Middle frontal gyrus (tissue), 1 donor: Measurements from ENCODE around the gene MYL10.

Experiments used
- DNase-seq: peaks from one replicate; pipeline ENCODE4 v3.0.0-alpha.2; 2015; ENCODE audit warnings: low spot score; ENCODE audit errors: extremely low spot score

MYL10 gene

GRCh38 chr7:101629171-101629570 is at the start of gene MYL10:
MYL10 (minus strand) TSS chr7:101629296; CDS start chr7:101629118, 178 bp downstream.
- DNase-seq: no peak

DNA sequence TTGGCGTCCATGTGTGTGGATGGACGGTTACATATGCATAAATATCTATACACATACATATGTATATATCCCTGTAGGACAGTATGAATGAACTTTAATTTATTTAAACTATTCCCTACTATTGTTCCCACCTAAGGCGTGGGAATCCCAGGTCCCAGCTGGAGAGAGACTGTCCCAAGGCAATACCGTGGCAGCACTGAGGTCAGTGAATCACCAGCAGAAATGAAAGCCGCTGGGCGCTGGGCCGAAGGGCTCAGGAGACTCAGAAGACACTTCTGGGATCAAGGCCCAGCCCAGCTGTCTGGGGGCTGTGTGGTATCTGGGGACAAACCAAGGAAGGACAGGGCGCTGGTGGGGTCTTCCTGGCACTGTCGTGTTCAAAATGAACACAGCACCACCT is 49.6 kb upstream of the MYL10 start:
- no peak for DNase-seq

- DNase-seq: no peak
These were observed 48.8 kb upstream of the MYL10 start for GRCh38 chr7:101677797-101678479.

DNA sequence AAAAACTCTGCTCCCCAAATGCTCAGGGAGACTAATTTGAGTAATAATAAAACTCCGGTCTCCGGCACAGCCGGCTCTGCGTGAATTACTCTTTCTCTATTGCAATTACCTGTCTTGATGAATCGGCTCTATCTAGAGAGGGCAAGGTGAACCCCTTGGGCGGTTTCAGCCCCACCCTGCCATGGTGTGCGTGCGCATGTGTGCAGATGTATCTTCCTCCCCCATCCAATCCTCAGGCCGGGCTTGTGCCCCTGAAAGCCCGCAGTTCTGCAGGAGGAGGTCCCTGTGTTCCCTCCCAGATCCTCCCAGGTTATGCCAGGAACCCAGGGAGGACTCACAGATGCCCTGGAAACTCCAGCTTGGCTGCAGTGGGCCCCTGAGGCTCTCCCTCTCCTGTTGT is 48.3 kb upstream of the MYL10 start:
- no peak for DNase-seq

DNA sequence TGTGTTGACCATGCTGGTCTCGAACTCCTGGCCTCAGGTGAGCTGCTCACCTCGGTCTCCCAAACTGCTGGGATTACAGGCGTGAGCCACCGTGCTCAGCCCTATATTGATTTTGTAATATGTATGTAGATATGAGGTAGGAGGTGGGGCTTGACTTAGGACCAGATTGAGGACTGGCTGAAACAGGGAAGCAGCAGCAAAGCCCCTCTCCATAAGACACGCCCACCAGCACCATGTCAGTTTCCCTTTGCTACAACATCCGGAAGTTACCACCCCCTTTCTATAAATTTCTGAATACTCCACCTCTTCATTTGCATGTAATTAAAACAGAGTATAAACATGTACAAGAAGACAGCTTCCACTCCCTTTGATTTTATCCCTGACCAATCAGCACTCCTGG is 47.9 kb upstream of the MYL10 start:
- DNase-seq: no peak

GRCh38 chr7:101676062-101676598 is 47.0 kb upstream of the MYL10 start:
- DNase-seq: no peak

GRCh38 chr7:101674439-101674838 is 45.3 kb upstream of the MYL10 start:
- DNase-seq: no peak

DNA sequence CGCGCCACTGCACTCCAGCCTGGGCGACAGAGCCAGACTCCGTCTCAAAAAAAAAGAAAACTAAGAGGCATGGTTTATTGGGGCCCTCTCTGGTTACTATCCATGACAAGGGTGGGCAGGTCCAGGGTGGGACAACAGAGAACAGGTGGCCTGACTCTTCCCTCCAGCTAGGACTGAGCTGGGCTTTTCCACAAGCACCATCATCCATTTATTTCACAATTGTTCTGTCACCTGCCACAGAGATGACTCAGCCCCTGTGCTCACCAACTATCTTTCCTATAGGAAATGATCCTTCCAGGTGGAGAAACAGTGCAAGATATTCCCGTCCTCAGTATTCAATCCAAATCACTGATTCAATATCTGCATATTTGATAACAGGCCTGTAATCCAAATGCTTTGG is 44.9 kb upstream of the MYL10 start:
- DNase-seq: no peak

DNA sequence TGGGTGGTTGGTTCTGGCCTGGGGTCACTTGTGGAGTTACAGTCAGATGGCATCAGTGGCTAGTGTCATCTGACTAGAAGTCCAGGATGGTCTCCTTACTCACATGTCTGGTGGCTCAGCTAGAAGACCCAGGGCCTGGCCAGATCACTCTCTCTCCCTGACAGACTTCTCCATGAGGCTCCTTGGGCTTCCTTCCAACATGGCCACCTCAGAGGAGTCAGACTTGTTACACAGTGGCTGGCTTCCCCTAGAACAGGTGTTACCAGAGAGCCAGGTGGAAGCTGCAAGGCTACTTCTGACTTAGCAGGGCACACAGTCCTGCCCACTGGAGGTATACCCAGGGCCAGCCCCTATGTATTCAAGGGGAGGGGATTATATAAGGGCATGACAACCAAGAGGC is 44.2 kb upstream of the MYL10 start:
- no peak for DNase-seq

- DNase-seq: no peak
These were observed 42.6 kb upstream of the MYL10 start for GRCh38 chr7:101671371-101672356.

DNA sequence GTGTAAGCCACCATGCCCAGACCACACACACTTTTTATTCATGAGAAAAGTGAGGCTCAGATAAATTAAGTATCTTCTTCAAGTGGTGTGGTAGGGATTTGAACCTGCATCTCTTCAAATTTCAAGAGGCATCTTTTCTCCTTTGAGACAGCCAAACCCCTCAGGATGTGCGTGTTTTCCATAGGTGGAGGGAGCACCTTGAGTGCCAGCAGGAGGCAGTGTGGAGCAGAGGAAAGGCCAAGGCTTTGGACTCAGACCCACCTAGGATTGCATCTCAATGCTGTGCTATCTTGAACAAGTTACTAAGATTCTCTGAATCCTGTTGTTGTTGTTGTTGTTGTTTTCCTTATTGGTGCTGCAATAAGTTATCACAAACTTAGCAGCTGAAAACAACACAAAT is 40.2 kb upstream of the MYL10 start:
- DNase-seq: no peak

DNA sequence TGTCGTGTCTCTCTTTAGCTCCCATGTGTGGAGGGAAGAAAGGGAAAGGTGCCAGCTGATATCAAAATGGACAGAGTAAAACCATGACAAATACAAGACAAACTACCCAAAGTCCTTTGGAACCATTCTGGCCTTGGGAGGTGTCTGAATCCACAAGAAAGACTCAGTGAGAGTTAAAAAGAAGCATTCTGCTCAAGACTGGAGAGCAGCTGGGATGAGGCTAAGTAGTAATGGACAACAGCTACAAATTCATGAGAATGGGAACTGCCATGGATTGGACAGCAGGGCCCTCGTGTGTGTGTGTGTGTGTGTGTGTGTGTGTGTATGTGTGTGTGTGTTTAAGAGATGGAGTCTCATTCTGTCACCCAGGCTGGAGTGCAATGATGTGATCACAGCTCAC is 39.6 kb upstream of the MYL10 start:
- DNase-seq: no peak

DNA sequence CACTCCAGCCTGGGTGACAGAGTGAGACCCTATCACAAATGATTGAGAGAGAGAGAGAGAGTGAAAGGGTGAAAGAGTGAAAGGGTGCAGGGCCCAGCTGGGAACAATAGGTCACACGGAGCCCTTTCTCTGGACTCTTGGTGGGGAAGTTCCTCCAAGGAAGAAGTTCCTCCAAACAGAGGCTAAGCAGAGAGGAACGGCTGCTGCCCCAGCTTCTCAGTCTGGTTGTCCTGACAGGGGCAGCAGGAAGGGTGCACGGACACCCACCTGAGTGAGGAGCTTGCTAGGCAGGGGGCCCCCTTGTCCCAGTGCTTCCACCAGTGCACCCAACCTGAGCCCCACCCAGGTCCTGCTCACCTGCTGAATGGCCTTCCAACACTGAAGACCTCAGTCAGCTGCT is 38.8 kb upstream of the MYL10 start:
- DNase-seq: no peak

DNA sequence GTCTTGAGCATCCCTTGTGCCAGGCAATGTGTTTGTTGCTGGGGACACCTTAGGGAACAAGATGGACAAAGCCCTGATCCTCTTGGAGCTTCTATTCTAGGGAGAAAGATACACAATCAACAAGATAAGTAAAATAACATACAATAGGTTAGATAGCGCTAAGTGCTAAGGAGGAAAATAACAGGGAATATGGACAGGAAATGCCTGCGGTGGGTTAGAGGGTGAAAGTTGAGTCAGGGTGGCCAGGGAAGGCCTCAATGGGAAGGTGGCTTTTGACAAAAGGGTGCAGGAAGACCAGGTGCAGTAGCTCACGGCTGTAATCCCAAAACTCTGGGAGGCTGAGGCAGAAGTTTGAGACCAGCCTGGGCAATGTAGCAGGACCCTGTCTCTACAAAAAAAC is 38.3 kb upstream of the MYL10 start:
- DNase-seq: no peak

DNA sequence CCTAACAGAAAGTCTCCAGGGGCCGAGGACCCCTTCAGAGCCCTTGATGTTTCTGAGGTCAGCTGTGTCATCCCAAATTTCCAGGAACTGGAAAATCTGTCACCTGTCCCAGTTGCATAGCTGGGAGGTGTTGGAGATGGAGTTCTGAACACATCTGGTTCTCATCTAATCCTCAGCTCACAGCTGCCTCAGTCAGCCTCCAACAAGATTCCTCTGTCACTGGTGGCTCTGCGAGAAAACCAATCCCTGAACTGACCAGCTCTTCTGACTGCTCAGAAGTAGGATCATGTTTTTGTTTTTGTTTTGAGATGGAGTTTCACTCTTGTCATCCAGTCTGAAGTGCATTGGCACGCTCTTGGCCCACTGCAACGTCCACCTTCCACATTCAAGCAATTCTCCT is 37.6 kb upstream of the MYL10 start:
- DNase-seq: no peak

DNA sequence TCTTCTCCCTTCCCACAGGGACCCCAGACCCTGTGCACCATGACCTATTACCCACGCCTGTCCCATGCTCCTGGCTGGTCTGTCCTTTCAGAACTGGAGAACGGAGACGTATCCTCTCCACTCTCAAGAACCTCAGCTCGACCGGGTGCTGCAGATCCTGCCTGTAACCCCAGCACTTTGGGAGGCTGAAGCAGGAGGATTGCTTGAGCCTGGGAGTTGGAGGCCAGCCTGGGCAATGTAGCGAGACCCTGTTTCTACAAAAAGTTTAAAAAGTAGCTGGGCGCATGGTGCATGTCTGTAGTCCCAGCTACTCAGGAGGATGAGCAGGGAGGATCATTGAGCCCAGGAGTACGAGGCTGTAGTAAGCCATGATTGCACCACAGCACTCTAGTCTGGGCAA is 37.2 kb upstream of the MYL10 start:
- DNase-seq: no peak

DNA sequence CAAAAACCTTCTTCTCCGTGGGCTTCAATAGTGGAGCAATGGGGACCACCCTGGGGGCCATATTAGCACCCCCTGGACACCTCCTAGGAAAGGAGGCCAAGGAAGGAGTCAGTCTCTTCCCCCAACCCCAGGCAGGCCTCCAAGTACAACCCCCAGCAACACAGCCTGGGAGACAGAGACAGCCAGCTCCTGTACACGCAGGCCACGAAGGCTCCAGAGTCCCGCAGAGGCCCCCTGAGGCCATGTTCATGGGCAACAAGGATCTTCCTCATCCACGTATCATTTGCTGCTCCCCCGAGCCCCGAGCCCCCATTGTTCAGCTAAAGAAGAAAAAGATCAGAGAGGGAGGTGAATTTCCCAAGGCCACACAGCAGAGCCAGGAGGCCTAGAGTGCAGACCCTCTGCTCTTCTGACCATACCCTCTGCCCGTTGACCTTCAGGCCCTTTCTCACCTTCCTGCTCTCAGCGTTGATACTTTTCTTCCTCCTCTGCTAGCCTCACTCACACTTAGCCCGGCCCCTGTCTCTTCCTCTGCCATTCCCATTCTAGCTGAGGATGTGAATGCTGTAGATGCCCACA is 35.9 kb upstream of the MYL10 start:
- DNase-seq: no peak

DNA sequence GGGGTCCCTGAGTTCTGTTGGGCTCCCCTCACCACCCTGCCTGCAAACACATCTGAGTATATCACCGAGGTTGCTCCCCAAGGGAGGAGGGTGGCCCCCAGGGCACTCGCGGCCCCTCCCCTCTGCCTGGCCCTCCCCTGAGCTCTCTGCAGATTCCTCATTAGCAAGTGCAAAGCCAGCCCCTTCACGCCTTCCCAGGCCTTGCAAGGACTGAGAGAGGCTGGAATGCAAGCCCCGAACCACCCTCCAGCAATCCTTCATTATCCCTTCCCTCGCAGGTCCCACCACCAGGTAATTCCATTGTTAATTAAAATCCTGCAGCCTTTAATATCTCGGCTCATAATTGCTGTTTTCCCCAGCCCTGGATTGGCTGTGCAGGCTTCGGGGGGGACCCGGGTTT is 35.3 kb upstream of the MYL10 start:
- DNase-seq: no peak

- DNase-seq: no peak
These were observed 34.7 kb upstream of the MYL10 start for GRCh38 chr7:101663747-101664146.

GRCh38 chr7:101662447-101662998 is 33.4 kb upstream of the MYL10 start:
- DNase-seq: no peak

GRCh38 chr7:101659706-101660105 is 30.6 kb upstream of the MYL10 start:
- DNase-seq: no peak

DNA sequence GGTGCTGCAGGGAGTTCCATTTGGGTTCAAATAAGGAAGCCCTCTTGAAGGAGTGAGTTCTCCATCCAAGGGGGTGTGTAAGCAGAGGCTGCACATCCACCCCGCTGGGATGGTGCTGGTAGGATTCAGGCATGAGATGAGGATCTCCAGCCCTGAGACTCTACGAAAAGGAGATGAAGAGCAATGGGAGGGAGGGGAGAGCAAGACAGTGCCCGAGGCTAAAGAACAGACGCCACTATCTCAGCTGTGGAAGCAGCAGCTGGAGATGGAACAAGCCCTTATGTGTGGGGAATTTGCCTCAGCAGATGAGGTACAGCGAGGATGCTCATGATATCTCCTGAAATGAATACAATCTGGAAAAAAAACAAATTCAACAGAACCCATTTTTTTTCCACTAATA is 28.1 kb upstream of the MYL10 start:
- no peak for DNase-seq
